SKM-1 treated with dmso at 0.1 percent for 144 hours (cell line): ENCODE results near the gene COL20A1.

Experiments used
- DNase-seq: peaks from one replicate; lab custom pipeline; 2025; ENCODE audit not compliant: unreplicated experiment; lab: John Stamatoyannopoulos, UW

The COL20A1 gene

GRCh38 chr20:63347081-63347741, 54.2 kb downstream of the COL20A1 start:
- no peak for DNase-seq

GRCh38 chr20:63347950-63348827, 55.2 kb downstream of the COL20A1 start:
- DNase-seq: no peak

GRCh38 chr20:63348828-63349515, 56.0 kb downstream of the COL20A1 start:
- DNase-seq: no peak

GRCh38 chr20:63349516-63349895, 56.5 kb downstream of the COL20A1 start:
- DNase-seq: no peak

- no peak for DNase-seq
These were observed 57.2 kb downstream of the COL20A1 start for GRCh38 chr20:63350196-63350595.

- no peak for DNase-seq
These were observed 57.8 kb downstream of the COL20A1 start for GRCh38 chr20:63350597-63351325.

GRCh38 chr20:63351326-63351700, 58.3 kb downstream of the COL20A1 start:
- DNase-seq: no peak

GRCh38 chr20:63351811-63352591, 59.0 kb downstream of the COL20A1 start:
- no peak for DNase-seq

- no peak for DNase-seq
These were observed 59.8 kb downstream of the COL20A1 start for GRCh38 chr20:63352811-63353221.

GRCh38 chr20:63354636-63355350, 61.8 kb downstream of the COL20A1 start:
- DNase-seq: no peak

- DNase-seq: no peak
These were observed 62.9 kb downstream of the COL20A1 start for GRCh38 chr20:63355781-63356295.

GRCh38 chr20:63356511-63356910, 63.5 kb downstream of the COL20A1 start:
- DNase-seq: no peak

- DNase-seq: no peak
These were observed 64.2 kb downstream of the COL20A1 start for GRCh38 chr20:63356931-63357879.

- DNase-seq: no peak
These were observed 65.2 kb downstream of the COL20A1 start for GRCh38 chr20:63357921-63358905.

- DNase-seq: no peak
These were observed 66.4 kb downstream of the COL20A1 start for GRCh38 chr20:63359164-63359934.
